ENCODE measurements around the gene POR. TPM values are rescaled to one million over a fixed set of nuclear protein-coding genes. Genes with fewer than 3 reads are reported as not detected.
A peak's percentile ranks its signal among the peaks of the same experiment; 100 is the strongest.

The POR gene
- total and polyA plus RNA-seq, 2 of the 13 experiments (the other 11 are each of a cell fraction or from before 2014, with no cell fraction given): 145 to 266 TPM

GRCh38 chr7:75920431-75921161, 5.6 kb downstream of the POR start (continued):
- TF ChIP-seq, protein P1, sequence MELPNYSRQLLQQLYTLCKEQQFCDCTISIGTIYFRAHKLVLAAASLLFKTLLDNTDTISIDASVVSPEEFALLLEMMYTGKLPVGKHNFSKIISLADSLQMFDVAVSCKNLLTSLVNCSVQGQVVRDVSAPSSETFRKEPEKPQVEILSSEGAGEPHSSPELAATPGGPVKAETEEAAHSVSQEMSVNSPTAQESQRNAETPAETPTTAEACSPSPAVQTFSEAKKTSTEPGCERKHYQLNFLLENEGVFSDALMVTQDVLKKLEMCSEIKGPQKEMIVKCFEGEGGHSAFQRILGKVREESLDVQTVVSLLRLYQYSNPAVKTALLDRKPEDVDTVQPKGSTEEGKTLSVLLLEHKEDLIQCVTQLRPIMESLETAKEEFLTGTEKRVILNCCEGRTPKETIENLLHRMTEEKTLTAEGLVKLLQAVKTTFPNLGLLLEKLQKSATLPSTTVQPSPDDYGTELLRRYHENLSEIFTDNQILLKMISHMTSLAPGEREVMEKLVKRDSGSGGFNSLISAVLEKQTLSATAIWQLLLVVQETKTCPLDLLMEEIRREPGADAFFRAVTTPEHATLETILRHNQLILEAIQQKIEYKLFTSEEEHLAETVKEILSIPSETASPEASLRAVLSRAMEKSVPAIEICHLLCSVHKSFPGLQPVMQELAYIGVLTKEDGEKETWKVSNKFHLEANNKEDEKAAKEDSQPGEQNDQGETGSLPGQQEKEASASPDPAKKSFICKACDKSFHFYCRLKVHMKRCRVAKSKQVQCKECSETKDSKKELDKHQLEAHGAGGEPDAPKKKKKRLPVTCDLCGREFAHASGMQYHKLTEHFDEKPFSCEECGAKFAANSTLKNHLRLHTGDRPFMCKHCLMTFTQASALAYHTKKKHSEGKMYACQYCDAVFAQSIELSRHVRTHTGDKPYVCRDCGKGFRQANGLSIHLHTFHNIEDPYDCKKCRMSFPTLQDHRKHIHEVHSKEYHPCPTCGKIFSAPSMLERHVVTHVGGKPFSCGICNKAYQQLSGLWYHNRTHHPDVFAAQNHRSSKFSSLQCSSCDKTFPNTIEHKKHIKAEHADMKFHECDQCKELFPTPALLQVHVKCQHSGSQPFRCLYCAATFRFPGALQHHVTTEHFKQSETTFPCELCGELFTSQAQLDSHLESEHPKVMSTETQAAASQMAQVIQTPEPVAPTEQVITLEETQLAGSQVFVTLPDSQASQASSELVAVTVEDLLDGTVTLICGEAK (IDR thresholded peaks at IDR 0.05): no peak
- TF ChIP-seq, protein P1 (CRISPR knock-in tag; IDR thresholded peaks at IDR 0.05): peak; percentile 39; the same call in 1 of the 2 replicates
- TF ChIP-seq GATAD2A (CRISPR knock-in tag; IDR thresholded peaks at IDR 0.05): peak; percentile 93
- no peak for TF ChIP-seq ZNF850 (CRISPR knock-in tag; conservative IDR thresholded peaks at IDR 0.05)
- TF ChIP-seq ZNF546 (CRISPR knock-in tag; conservative IDR thresholded peaks at IDR 0.05): no peak
- no peak for TF ChIP-seq MEIS2 (CRISPR knock-in tag; IDR thresholded peaks at IDR 0.05)
- TF ChIP-seq ZNF235 (CRISPR knock-in tag; IDR thresholded peaks at IDR 0.05; ENCODE audit: borderline replicate concordance): no peak
- no peak for TF ChIP-seq NFE2 (CRISPR knock-in tag; IDR thresholded peaks at IDR 0.05)
- TF ChIP-seq ZNF7 (CRISPR knock-in tag; IDR thresholded peaks at IDR 0.05): peak; percentile 26; the same call in 1 of the 2 replicates
- peak; percentile 93 for TF ChIP-seq MLXIP (CRISPR knock-in tag; IDR thresholded peaks at IDR 0.05; ENCODE audit: borderline replicate concordance)
- no peak; the same call in 1 of the 2 replicates for TF ChIP-seq KMT2A (CRISPR knock-in tag; IDR thresholded peaks at IDR 0.05)
- peak; percentile 99 for TF ChIP-seq PPARG (CRISPR knock-in tag; conservative IDR thresholded peaks at IDR 0.05)
- TF ChIP-seq, protein P2, sequence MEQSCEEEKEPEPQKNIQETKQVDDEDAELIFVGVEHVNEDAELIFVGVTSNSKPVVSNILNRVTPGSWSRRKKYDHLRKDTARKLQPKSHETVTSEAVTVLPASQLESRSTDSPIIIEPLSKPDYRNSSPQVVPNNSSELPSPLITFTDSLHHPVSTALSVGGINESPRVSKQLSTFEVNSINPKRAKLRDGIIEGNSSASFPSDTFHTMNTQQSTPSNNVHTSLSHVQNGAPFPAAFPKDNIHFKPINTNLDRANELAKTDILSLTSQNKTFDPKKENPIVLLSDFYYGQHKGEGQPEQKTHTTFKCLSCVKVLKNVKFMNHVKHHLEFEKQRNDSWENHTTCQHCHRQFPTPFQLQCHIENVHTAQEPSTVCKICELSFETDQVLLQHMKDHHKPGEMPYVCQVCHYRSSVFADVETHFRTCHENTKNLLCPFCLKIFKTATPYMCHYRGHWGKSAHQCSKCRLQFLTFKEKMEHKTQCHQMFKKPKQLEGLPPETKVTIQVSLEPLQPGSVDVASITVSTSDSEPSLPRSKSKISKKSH (CRISPR knock-in tag; IDR thresholded peaks at IDR 0.05; ENCODE audit: borderline replicate concordance): no peak
- TF ChIP-seq, protein P3, sequence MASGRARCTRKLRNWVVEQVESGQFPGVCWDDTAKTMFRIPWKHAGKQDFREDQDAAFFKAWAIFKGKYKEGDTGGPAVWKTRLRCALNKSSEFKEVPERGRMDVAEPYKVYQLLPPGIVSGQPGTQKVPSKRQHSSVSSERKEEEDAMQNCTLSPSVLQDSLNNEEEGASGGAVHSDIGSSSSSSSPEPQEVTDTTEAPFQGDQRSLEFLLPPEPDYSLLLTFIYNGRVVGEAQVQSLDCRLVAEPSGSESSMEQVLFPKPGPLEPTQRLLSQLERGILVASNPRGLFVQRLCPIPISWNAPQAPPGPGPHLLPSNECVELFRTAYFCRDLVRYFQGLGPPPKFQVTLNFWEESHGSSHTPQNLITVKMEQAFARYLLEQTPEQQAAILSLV (CRISPR knock-in tag; IDR thresholded peaks at IDR 0.05; ENCODE audit: borderline replicate concordance): no peak
- TF ChIP-seq BRD4 (CRISPR knock-in tag; IDR thresholded peaks at IDR 0.05): no peak
